ENCODE results near the gene ZXDC. TPM values are rescaled to one million over a fixed set of nuclear protein-coding genes. Genes with fewer than 3 reads are reported as not detected.

Gene ZXDC
- total RNA-seq, 1 donor from 2014 or later, result 26.1 TPM

DNA sequence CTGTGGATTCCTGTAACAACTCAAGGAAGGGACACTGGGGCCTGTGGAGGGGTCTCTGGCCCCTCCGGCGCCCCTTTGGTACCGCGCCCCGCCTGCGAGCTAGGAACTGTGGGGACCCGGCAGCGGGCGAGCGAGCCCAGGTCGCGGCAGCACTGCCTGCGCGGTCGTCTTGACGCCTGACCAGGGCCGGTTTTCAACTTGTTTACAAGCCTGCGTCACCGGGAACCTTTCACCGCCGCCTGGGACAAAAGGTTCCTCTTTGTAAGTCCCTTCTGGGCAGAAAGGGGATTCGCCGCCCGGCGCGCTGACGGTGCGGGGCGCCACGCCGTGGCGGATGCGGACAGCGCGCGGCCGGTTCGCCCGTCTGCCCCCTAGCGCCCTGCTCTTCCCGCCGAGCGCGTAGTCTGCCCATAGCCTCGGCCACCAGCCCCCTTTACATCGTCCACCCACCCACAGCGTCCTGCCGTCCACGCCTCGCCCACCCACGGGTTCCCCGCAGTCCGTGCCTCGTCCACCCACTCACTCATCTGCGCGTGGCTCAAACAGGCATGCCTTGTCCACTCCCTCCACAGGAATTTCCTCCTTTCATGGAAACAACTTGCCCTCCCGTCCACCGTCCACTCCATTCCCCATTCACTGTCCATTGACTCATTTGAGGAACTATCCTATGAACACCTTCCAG lies 86.4 kb downstream of the ZXDC start:
- H3K9me3 Mint-ChIP-seq, result no peaks in the 10 kb centered on the region

More for the DNA sequence above, 86.4 kb downstream of the ZXDC start:
- Mint-ChIP-seq H3K4me3 (ENCODE audit: low read depth) (no peak overlapping the region), H3K27ac (no peak overlapping the region), H3K27me3 (ENCODE audit: low read depth) (peaks cover 49% of the 10 kb centered on the region), H3K36me3 (ENCODE audit: low read depth) (no peaks in the 10 kb centered on the region), H3K4me1 (ENCODE audit: low read depth) (peaks cover 3% of the 10 kb centered on the region)
- intact Hi-C loops (cut with micrococcal nuclease), result loop anchor here (5.0 kb wide), 1 partner anchor 252 kb away; no protein-coding TSS in a partner anchor
- DNase-seq (ENCODE audit: low spot score), result peak; percentile 14

Other genes starting within 250 kb of the ZXDC start
- gene KLF15, start 118.5 kb downstream of the ZXDC start, total RNA-seq, result 0.14 and 0.30 TPM in 2 replicates
- gene CFAP100, start 81.0 kb downstream of the ZXDC start, total RNA-seq, result not detected in 2 replicates
- gene UROC1, start 41.9 kb upstream of the ZXDC start, total RNA-seq, result not detected in 2 replicates
- gene CHST13, start 48.3 kb upstream of the ZXDC start, total RNA-seq, result 0.09 TPM in 1 of 2 replicates, not detected in the other
- not detected in 2 replicates for gene C3orf22, start 83.0 kb upstream of the ZXDC start, total RNA-seq
- gene TXNRD3, start 179.2 kb upstream of the ZXDC start, total RNA-seq, result 0.96 and 1.3 TPM in 2 replicates
- gene CHCHD6, start 228.3 kb upstream of the ZXDC start, total RNA-seq, result 9.1 and 15.7 TPM in 2 replicates

Measured in activated T-helper 2 cell treated with anti-CD3 and anti-CD28 coated beads, Interferon-gamma antibody, Interleukin-2, Interleukin-4, amounts not matched to agents 10 μg/mL and 5 μg/mL and 100 μg/mL, durations not matched to agents 14 hours and 24 hours and 36 hours (primary cell).